A549 (cell line): Measurements from ENCODE around the gene HLA-DMA. TPM values are rescaled to one million over a fixed set of nuclear protein-coding genes. Genes with fewer than 3 reads are reported as not detected.

Source experiments
- ATAC-seq, 2 experiments: fragments of 200-7000 bp in 1 of 2; fragments of >200 bp in 1 of 2; cut with Nextera tagmentation in 1 of 2; cut with Tn5 transposase in 1 of 2; 3 replicates each; pipeline versions ENCODE4 v1.8.0 to v1.9.1; 2018 to 2020; ENCODE audit warnings: mild to moderate bottlenecking in 1 of 2, moderate library complexity in 1 of 2
- CTCF ChIA-PET: fragments of 300-600 bp; sonication (Branson Sonifier 250); formaldehyde crosslinking; extraction: SDS; loops from one replicate; lab custom pipeline; 2021; ENCODE audit warnings: antibody characterized with exemption, inconsistent platforms; lab: Yijun Ruan, JAX
- POLR2A ChIA-PET: fragments of 350-600 bp; formaldehyde crosslinking; extraction: SDS; loops from one replicate; lab custom pipeline; 2021; ENCODE audit warnings: antibody characterized with exemption, inconsistent platforms; lab: Yijun Ruan, JAX
- DNase-seq, 2 experiments: peaks; one replicate each; pipeline versions ENCODE4 v3.0.0 to v3.0.0-alpha.2; 2011 to 2016; ENCODE audit warnings: low read depth in 1 of 2, low spot score in 1 of 2
- FAIRE-seq: peaks from 2 replicates; lab custom pipeline; 2011; peaks lifted over from hg19 to GRCh38; lab: Jason Lieb, UNC
- H3K27ac ChIP-seq, 2 experiments: fragments of >200 bp; sonication (Bioruptor Twin); formaldehyde crosslinking; 3 replicates each; pipeline ENCODE4 v1.5.1; 2016 to 2017
- H3K4me1 ChIP-seq: fragments of >200 bp; sonication (Bioruptor Twin); formaldehyde crosslinking; 3 replicates; pipeline ENCODE4 v1.6.1; 2016
- H3K4me2 ChIP-seq: fragments of >200 bp; sonication (Bioruptor Twin); formaldehyde crosslinking; 3 replicates; pipeline ENCODE4 v1.6.1; 2016
- H3K4me3 ChIP-seq: fragments of >200 bp; sonication (Bioruptor Twin); formaldehyde crosslinking; 3 replicates; pipeline ENCODE4 v1.5.1; 2016
- H3K9me3 ChIP-seq: fragments of >200 bp; sonication (Bioruptor Twin); formaldehyde crosslinking; 3 replicates; pipeline ENCODE4 v1.6.1; 2016
- CBX2 ChIP-seq: fragments of 200-600 bp; sonication (generic); IDR thresholded peaks from 2 replicates; pipeline ENCODE4 v1.6.1; 2016; ENCODE audit warnings: low read depth, mild to moderate bottlenecking, borderline replicate concordance
- CTCF ChIP-seq: fragments of >200 bp; sonication (Bioruptor Twin); formaldehyde crosslinking; IDR thresholded peaks from 3 replicates; pipeline ENCODE4 v1.5.1; 2016
- E2F6 ChIP-seq: IDR thresholded peaks from 2 replicates; pipeline ENCODE4 v1.6.1; 2012; ENCODE audit warnings: low read depth, borderline replicate concordance
- EHMT2 ChIP-seq: fragments of 200-600 bp; sonication (generic); IDR thresholded peaks from 2 replicates; pipeline ENCODE4 v1.6.1; 2016; ENCODE audit warnings: antibody characterized with exemption, low read depth, mild to moderate bottlenecking, moderate library complexity
- FOSB ChIP-seq: fragments of 250-450 bp; sonication (Bioruptor Pico); IDR thresholded peaks from 2 replicates; pipeline ENCODE4 v1.5.0; 2020; ENCODE audit warnings: mild to moderate bottlenecking, moderate library complexity
- HES2 ChIP-seq: fragments of >200 bp; sonication (Bioruptor Twin); formaldehyde crosslinking; IDR thresholded peaks from 2 replicates; pipeline ENCODE4 v1.6.1; 2016
- HOXB5 ChIP-seq: fragments of 250-450 bp; sonication (Bioruptor Pico); IDR thresholded peaks from 2 replicates; pipeline ENCODE4 v1.5.0; 2020; ENCODE audit warnings: mild to moderate bottlenecking, moderate library complexity
- JUN ChIP-seq, 2 experiments: fragments of >200 bp; sonication (Bioruptor Twin); formaldehyde crosslinking; IDR thresholded peaks; 2 replicates in 1 of 2; 3 replicates in 1 of 2; pipeline ENCODE4 v1.6.1; 2016 to 2017
- MAFK ChIP-seq: fragments of 450-650 bp; IDR thresholded peaks from 2 replicates; pipeline ENCODE4 v1.6.1; 2014; ENCODE audit not compliant: partially characterized antibody
- NPAS2 ChIP-seq: fragments of 250-450 bp; sonication (Bioruptor Pico); IDR thresholded peaks from 2 replicates; pipeline ENCODE4 v1.8.0; 2022; ENCODE audit warnings: mild to moderate bottlenecking, moderate library complexity, borderline replicate concordance
- POLR2A ChIP-seq: IDR thresholded peaks from 2 replicates; pipeline ENCODE4 v1.6.1; 2012; ENCODE audit warnings: mild to moderate bottlenecking, low read length
- RAD21 ChIP-seq, 2 experiments: fragments of >200 bp in 1 of 2; sonication (Bioruptor Twin) in 1 of 2; formaldehyde crosslinking in 1 of 2; IDR thresholded peaks in 1 of 2; conservative IDR thresholded peaks in 1 of 2; 2 replicates in 1 of 2; 3 replicates in 1 of 2; pipeline ENCODE4 v1.6.1; 2012 to 2018; ENCODE audit warnings: inconsistent platforms in 1 of 2
- ZFP36 ChIP-seq: fragments of 450-650 bp; IDR thresholded peaks from 2 replicates; pipeline ENCODE4 v1.6.1; 2014; ENCODE audit warnings: borderline replicate concordance; ENCODE audit not compliant: partially characterized antibody
- WGBS: methylation state at CpG from one replicate; pipeline ENCODE4 v1.1.6; 2017; ENCODE audit errors: missing lambda C conversion rate; 5-methylcytosine and 5-hydroxymethylcytosine counted together
- polyA plus RNA-seq, 4 experiments: library from polyadenylated mRNA; depleted of rRNA in 3 of 4; stranded (reverse); fragments of >200 nt; fragmentation: RNase III in 1 of 4; extraction: RNeasy Plus Mini Kit Qiagen cat#74134 plus additional on column Dnase treatment in 1 of 4; gene quantifications; 2 replicates in 3 of 4; 3 replicates in 1 of 4; pipeline ENCODE4 v1.2.3, GENCODE V29; 2011 to 2017
- TF ChIP-seq, protein P1 (sequence below): fragments of 250-450 bp; sonication (Bioruptor Pico); IDR thresholded peaks from 2 replicates; pipeline ENCODE4 v1.5.0; 2021; ENCODE audit warnings: mild to moderate bottlenecking, moderate library complexity, borderline replicate concordance
- TF ChIP-seq, protein P2 (sequence below): IDR thresholded peaks from 2 replicates; pipeline ENCODE4 v1.6.1; 2012

Gene HLA-DMA
- polyA plus RNA-seq, 2 of the 4 experiments (the other 2 are of a cell fraction) = 2.5 to 5.6 TPM

DNA sequence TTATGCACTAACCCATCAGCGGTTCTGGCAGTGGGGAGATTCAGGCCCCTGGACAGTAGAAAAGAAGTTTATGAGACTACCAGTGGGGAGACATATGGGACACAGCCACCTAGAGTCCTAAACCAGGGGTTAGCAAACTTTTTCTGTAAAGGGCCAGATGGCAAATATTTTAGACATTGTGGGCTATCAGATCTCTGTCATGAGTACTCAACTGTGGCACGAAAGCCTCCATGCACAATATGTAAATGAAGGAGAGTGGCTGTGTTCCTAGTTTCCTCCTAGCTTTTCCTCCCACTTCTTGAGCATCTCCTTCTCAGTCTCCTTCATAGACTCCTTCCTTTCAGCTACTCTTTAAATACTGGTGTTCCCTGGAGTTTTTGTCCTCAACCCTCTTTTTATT lies 3.3 kb upstream of the HLA-DMA start:
- ChIA-PET CTCF (interaction anchor here (1.5 to 5.1 kb wide), 4 partner anchors 9 to 117 kb away, joined by 3 to 40 read pairs (median 18); partner anchors contain the start of gene TAP2), POLR2A (interaction anchor here (4.0 kb wide), 1 partner anchor 16 kb away, joined by 29 read pairs; no protein-coding TSS in a partner anchor)
- ATAC-seq (no peak), FAIRE-seq (no peak), DNase-seq (no peak)
- TF ChIP-seq CBX2 (no peak), POLR2A (no peak), FOSB (CRISPR knock-in tag) (no peak), NPAS2 (CRISPR knock-in tag) (no peak), EHMT2 (no peak), E2F6 (no peak)
- TF ChIP-seq, protein P1, sequence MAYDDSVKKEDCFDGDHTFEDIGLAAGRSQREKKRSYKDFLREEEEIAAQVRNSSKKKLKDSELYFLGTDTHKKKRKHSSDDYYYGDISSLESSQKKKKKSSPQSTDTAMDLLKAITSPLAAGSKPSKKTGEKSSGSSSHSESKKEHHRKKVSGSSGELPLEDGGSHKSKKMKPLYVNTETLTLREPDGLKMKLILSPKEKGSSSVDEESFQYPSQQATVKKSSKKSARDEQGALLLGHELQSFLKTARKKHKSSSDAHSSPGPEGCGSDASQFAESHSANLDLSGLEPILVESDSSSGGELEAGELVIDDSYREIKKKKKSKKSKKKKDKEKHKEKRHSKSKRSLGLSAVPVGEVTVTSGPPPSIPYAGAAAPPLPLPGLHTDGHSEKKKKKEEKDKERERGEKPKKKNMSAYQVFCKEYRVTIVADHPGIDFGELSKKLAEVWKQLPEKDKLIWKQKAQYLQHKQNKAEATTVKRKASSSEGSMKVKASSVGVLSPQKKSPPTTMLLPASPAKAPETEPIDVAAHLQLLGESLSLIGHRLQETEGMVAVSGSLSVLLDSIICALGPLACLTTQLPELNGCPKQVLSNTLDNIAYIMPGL = no peak
- 84% methylated on average over 2 of the region's 2 CpGs for WGBS
- no peaks in the 10 kb centered on the region for H3K9me3 ChIP-seq
- H3K4me3 ChIP-seq = no peak overlapping the region
- no peak overlapping the region for H3K27ac ChIP-seq
- peaks cover 5% of the 10 kb centered on the region; the same call in 1 of the 3 replicates for H3K4me1 ChIP-seq
- H3K4me2 ChIP-seq = no peak overlapping the region

- WGBS = 34% methylated on average over 3 of the region's 3 CpGs
- Histone ChIP-seq H3K9me3 (no peaks in the 10 kb centered on the region), H3K4me1 (peaks cover 5% of the 10 kb centered on the region; the same call in 1 of the 3 replicates), H3K4me2 (no peak overlapping the region), H3K4me3 (no peak overlapping the region), H3K27ac (no peak overlapping the region)
- peak in 1 of 2 experiments; percentile 54 for DNase-seq
- CTCF ChIA-PET = interaction anchor here (0.6 to 5.1 kb wide), 10 partner anchors 12 to 293 kb away, joined by 3 to 40 read pairs (median 10); partner anchors contain the start of gene TAP2
- no peak for FAIRE-seq
- peak; percentile 39 to 67; a peak in 5 of 6 replicates for ATAC-seq
- TF ChIP-seq MAFK = peak; percentile 64
- TF ChIP-seq JUN (IDR thresholded peaks at IDR 0.05) = no peak
- TF ChIP-seq HOXB5 = no peak
- 0 out of 5 replicates have a peak, but pooled peaks of 1 of the 2 experiments have one; percentile 7 for TF ChIP-seq RAD21 (conservative IDR thresholded peaks at IDR 0.05 in 1 of 2, IDR thresholded peaks at IDR 0.05 in 1 of 2)
- 0 out of 3 replicates have a peak, but pooled peaks have one; percentile 27 for TF ChIP-seq CTCF
- POLR2A ChIA-PET = interaction anchor here (4.0 kb wide), 1 partner anchor 17 kb away, joined by 29 read pairs; no protein-coding TSS in a partner anchor
Measured at GRCh38 chr6:32954986-32955802, 2.3 kb upstream of the HLA-DMA start.

- FAIRE-seq (no peak), DNase-seq (no peak), ATAC-seq (no peak)
- Histone ChIP-seq H3K4me3 (no peak overlapping the region), H3K27ac (no peak overlapping the region), H3K4me1 (peaks cover 5% of the 10 kb centered on the region; the same call in 1 of the 3 replicates), H3K4me2 (no peak overlapping the region), H3K9me3 (no peaks in the 10 kb centered on the region)
- TF ChIP-seq, protein P2, sequence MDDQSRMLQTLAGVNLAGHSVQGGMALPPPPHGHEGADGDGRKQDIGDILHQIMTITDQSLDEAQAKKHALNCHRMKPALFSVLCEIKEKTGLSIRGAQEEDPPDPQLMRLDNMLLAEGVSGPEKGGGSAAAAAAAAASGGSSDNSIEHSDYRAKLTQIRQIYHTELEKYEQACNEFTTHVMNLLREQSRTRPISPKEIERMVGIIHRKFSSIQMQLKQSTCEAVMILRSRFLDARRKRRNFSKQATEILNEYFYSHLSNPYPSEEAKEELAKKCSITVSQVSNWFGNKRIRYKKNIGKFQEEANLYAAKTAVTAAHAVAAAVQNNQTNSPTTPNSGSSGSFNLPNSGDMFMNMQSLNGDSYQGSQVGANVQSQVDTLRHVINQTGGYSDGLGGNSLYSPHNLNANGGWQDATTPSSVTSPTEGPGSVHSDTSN = no peak
- no peak for TF ChIP-seq HES2
- TF ChIP-seq ZFP36 = no peak
- CTCF ChIA-PET = interaction anchor here (1.0 to 5.2 kb wide), 14 partner anchors 13 to 294 kb away, joined by 3 to 40 read pairs (median 10); partner anchors contain the start of genes BRD2 and TAP2
- WGBS = 78% methylated on average over 4 of the region's 4 CpGs
- POLR2A ChIA-PET = interaction anchor here (4.0 kb wide), 1 partner anchor 18 kb away, joined by 29 read pairs; no protein-coding TSS in a partner anchor
Measured at GRCh38 chr6:32954267-32954666, 1.4 kb upstream of the HLA-DMA start.
